HL-60 (cell line): ENCODE results near the gene TNFRSF8.

Experiments
- DNase-seq, 2 experiments: peaks; one replicate each; pipeline ENCODE4 v3.0.0-alpha.2; 2010 to 2020; ENCODE audit warnings: low read depth in 1 of 2, low spot score in 1 of 2
- H3K27ac ChIP-seq: fragments of 250-450 bp; sonication (Bioruptor Pico); replicated peaks from 2 replicates; pipeline ENCODE4 v1.5.1; 2020; ENCODE audit warnings: mild to moderate bottlenecking, moderate library complexity
- H3K27me3 ChIP-seq: fragments of 250-450 bp; sonication (Bioruptor Pico); 2 replicates; pipeline ENCODE4 v1.5.1; 2021; ENCODE audit warnings: mild to moderate bottlenecking, moderate library complexity; ENCODE audit not compliant: insufficient read depth, poor library complexity, severe bottlenecking
- H3K4me3 ChIP-seq: replicated peaks from 2 replicates; pipeline ENCODE4 v1.5.1; 2011; ENCODE audit warnings: mild to moderate bottlenecking, control low read depth, low read length; ENCODE audit not compliant: insufficient read depth
- GABPA ChIP-seq: IDR thresholded peaks from 2 replicates; pipeline ENCODE4 v1.6.1; 2012; ENCODE audit warnings: low read depth
- POLR2AphosphoS5 ChIP-seq: IDR thresholded peaks from 2 replicates; pipeline ENCODE4 v1.6.1; 2012; ENCODE audit warnings: low read depth
- SPI1 ChIP-seq: IDR thresholded peaks from 2 replicates; pipeline ENCODE4 v1.6.1; 2012; ENCODE audit warnings: low read depth, mild to moderate bottlenecking, borderline replicate concordance
- TF ChIP-seq, protein P1 (sequence below): IDR thresholded peaks from one replicate; pipeline ENCODE4 v1.5.1; 2011; ENCODE audit warnings: low read length, control low read depth, inconsistent platforms; ENCODE audit not compliant: insufficient read depth
- TF ChIP-seq, protein P2 (sequence below): IDR thresholded peaks from 2 replicates; pipeline ENCODE4 v1.6.1; 2012; ENCODE audit warnings: low read depth; ENCODE audit not compliant: insufficient replicate concordance

Gene TNFRSF8

DNA sequence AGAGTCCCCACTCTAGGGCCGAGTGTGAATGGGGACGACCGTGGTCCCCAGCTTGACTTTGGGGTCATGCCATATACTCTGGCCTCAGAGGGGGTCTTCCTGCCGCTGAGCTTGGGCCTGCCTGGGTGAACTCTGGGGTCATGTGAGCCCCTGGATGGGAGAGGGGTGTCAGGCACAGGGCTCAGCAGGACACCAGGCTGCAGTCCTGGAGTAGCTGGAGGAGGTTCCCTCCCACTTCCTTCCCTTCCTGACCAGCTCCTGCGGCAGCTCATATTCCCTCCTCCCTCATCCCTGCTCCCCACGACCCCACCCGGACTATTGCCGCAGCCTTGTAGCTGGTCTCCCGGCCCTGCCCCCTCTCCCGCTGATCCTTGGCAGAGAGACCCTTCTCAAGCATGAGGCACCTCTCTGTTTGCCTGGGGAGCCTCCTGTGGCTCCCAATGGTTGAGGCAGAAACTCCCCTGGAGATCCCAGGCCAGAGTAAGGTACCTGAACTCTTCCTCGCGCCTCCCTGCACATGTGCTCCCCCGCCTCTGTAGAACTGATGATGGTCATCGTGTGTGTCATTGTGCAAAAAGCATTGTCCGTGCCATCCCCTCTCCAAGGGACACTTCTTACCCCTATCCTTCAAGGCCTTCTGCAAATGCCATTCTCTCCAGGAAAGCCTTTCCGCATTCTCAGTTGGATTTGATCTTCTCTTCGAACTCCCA, 105.5 kb downstream of the TNFRSF8 start:
- TF ChIP-seq POLR2AphosphoS5 (no peak), SPI1 (peak; percentile 40; the same call in 1 of the 2 replicates)
- no peak for DNase-seq
- no peaks in the 10 kb centered on the region for H3K27me3 ChIP-seq
- peak overlapping the region; percentile 82 for H3K27ac ChIP-seq
- H3K4me3 ChIP-seq = peak overlapping the region; percentile 80

- DNase-seq = no peak
- no peak overlapping the region for H3K27ac ChIP-seq
- TF ChIP-seq, protein P1, sequence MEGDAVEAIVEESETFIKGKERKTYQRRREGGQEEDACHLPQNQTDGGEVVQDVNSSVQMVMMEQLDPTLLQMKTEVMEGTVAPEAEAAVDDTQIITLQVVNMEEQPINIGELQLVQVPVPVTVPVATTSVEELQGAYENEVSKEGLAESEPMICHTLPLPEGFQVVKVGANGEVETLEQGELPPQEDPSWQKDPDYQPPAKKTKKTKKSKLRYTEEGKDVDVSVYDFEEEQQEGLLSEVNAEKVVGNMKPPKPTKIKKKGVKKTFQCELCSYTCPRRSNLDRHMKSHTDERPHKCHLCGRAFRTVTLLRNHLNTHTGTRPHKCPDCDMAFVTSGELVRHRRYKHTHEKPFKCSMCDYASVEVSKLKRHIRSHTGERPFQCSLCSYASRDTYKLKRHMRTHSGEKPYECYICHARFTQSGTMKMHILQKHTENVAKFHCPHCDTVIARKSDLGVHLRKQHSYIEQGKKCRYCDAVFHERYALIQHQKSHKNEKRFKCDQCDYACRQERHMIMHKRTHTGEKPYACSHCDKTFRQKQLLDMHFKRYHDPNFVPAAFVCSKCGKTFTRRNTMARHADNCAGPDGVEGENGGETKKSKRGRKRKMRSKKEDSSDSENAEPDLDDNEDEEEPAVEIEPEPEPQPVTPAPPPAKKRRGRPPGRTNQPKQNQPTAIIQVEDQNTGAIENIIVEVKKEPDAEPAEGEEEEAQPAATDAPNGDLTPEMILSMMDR = no peak
- TF ChIP-seq, protein P2, sequence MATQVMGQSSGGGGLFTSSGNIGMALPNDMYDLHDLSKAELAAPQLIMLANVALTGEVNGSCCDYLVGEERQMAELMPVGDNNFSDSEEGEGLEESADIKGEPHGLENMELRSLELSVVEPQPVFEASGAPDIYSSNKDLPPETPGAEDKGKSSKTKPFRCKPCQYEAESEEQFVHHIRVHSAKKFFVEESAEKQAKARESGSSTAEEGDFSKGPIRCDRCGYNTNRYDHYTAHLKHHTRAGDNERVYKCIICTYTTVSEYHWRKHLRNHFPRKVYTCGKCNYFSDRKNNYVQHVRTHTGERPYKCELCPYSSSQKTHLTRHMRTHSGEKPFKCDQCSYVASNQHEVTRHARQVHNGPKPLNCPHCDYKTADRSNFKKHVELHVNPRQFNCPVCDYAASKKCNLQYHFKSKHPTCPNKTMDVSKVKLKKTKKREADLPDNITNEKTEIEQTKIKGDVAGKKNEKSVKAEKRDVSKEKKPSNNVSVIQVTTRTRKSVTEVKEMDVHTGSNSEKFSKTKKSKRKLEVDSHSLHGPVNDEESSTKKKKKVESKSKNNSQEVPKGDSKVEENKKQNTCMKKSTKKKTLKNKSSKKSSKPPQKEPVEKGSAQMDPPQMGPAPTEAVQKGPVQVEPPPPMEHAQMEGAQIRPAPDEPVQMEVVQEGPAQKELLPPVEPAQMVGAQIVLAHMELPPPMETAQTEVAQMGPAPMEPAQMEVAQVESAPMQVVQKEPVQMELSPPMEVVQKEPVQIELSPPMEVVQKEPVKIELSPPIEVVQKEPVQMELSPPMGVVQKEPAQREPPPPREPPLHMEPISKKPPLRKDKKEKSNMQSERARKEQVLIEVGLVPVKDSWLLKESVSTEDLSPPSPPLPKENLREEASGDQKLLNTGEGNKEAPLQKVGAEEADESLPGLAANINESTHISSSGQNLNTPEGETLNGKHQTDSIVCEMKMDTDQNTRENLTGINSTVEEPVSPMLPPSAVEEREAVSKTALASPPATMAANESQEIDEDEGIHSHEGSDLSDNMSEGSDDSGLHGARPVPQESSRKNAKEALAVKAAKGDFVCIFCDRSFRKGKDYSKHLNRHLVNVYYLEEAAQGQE = no peak
- TF ChIP-seq SPI1 = no peak
- no peak for TF ChIP-seq GABPA
- TF ChIP-seq POLR2AphosphoS5 = no peak
- peak overlapping the region; percentile 80 for H3K4me3 ChIP-seq
- H3K27me3 ChIP-seq = no peaks in the 10 kb centered on the region
These were observed 106.5 kb downstream of the TNFRSF8 start for GRCh38 chr1:12169442-12170135.

DNA sequence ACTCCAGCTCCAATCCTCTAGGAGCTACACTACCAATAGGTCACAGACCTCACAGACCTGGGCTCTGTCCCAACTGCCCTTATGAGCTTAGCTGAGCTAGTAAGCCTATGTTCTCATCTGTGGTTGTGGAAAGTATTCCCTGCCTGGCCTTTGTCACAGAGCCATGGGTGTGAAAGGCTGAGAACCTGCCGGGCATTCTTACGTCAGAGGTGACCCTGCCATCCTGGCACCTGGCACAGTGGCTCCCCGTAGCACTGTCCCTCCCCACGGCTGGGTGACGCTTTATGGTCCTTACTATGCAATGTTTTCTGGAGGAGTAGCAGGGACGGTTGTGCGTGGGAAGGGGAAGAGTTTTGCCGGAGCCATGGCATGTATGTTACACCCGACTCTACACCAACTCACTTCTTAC, 107.2 kb downstream of the TNFRSF8 start:
- Histone ChIP-seq H3K27ac (no peak overlapping the region), H3K27me3 (no peaks in the 10 kb centered on the region)

DNA sequence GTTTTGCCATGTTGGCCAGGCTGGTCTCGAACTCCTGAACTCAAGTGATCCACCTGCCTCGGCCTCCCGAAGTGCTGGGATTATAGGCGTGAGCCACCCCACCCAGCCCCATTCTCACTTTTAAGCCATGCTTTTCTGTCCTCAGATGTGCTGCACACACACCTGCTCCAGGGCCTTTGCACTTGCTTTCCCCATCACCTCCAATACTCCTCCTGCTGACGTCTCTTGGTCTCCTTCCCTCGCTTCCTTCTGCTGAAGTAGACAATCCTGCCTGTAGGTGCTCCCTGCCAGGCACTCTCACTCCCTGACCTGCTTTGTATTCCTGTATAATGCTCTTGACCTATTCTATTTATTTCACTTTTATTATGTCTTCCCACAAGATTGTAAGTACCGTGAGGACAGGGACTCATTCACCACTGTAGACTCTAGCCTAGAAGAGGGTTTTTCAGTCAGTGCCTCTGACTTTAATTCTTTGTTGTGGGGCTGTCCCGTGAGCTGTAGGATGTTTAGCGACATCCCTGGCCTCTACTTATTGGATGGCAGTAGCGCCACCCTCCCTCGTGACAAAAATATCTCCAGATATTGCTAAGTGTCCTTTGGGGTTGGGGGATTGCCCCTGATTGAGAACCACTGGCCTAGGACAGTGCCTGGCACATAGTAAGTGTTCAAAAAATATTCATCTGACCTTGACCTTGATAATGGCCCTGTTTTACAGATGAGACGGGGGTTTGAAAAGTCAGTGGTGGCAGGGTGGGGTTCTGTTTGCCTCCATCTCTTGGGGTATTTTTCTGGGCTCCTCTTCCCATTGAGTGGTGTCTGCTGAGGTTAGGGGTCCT, 108.3 kb downstream of the TNFRSF8 start:
- Histone ChIP-seq H3K4me3 (no peak overlapping the region), H3K27me3 (no peaks in the 10 kb centered on the region), H3K27ac (no peak overlapping the region)
- TF ChIP-seq, protein P1 = no peak
- TF ChIP-seq GABPA (no peak), POLR2AphosphoS5 (no peak), SPI1 (no peak)
- TF ChIP-seq, protein P2 = no peak
- no peak for DNase-seq

More for the DNA sequence above, 107.2 kb downstream of the TNFRSF8 start:
- H3K4me3 ChIP-seq = peak overlapping the region; percentile 13; the same call in 1 of the 2 replicates
- DNase-seq = no peak
- TF ChIP-seq POLR2AphosphoS5 = no peak
